Measurements from ENCODE around the gene ARID1A. TPM values are rescaled to one million over a fixed set of nuclear protein-coding genes. Genes with fewer than 3 reads are reported as not detected.
A peak's percentile ranks its signal among the peaks of the same experiment; 100 is the strongest.

Gene ARID1A
- total RNA-seq, 2 experiments from 2014 or later = 82.4 to 84.9 TPM

DNA sequence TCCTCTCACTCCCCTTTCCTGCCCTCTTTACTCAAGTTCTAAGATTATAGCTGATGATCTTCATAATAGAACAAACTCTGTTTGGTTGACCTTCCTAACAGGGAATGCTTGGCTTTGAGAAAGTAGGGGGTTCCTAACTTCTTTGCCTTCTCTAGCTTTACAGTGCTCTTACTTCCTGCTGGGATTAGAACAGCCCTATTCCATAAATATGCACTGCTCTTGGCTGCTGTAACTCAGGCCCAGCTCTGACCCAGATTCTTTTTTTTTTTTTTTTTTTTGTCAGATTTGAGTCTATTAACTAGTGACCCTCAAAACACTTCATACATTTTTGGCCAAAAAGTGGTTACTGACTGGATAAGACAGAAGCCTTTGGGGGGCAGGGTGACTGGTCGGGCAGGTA lies 52.5 kb downstream of the ARID1A start:
- ChIA-PET POLR2A (interaction anchor here (1.0 kb wide), 2 partner anchors 16 to 19 kb away, joined by 3 to 4 read pairs; no protein-coding TSS in a partner anchor), CTCF (interaction anchor here (2.6 to 7.2 kb wide), 2 partner anchors 40 to 57 kb away, joined by 6 to 70 read pairs; partner anchors contain the start of gene PIGV)
- Mint-ChIP-seq H3K9me3 (no peaks in the 10 kb centered on the region), H3K27ac (peak overlapping the region; percentile 74), H3K36me3 (ENCODE audit: low read depth) (peaks cover 71% of the 10 kb centered on the region), H3K27me3 (no peaks in the 10 kb centered on the region), H3K4me1 (ENCODE audit: low read depth) (peaks cover 84% of the 10 kb centered on the region), H3K4me3 (no peak overlapping the region)
- intact Hi-C loops (cut with micrococcal nuclease) = no loop called here
- ATAC-seq (no peak), DNase-seq (no peak)
- TF ChIP-seq, protein P1, sequence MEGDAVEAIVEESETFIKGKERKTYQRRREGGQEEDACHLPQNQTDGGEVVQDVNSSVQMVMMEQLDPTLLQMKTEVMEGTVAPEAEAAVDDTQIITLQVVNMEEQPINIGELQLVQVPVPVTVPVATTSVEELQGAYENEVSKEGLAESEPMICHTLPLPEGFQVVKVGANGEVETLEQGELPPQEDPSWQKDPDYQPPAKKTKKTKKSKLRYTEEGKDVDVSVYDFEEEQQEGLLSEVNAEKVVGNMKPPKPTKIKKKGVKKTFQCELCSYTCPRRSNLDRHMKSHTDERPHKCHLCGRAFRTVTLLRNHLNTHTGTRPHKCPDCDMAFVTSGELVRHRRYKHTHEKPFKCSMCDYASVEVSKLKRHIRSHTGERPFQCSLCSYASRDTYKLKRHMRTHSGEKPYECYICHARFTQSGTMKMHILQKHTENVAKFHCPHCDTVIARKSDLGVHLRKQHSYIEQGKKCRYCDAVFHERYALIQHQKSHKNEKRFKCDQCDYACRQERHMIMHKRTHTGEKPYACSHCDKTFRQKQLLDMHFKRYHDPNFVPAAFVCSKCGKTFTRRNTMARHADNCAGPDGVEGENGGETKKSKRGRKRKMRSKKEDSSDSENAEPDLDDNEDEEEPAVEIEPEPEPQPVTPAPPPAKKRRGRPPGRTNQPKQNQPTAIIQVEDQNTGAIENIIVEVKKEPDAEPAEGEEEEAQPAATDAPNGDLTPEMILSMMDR (IDR thresholded peaks at IDR 0.05) = no peak

DNA sequence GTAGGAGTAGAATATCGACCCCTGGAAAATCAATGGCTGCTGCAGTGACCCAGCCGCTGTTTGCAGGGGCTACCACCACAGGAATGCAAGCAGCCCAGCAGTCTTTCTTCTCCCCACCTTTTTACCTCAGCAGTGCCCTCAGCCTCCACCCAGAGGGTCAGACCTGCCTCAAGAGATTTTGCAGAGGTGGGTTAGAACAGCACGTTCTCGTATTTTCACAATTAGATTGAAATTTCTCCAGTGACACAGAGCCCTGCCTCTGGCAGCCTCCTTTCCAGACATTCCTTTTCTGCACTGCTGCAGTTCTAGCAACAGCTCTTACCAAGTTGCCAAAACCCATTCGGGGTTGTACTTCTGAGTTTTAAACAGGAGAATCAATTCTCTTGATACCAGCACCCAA lies 53.6 kb downstream of the ARID1A start:
- no peaks in the 10 kb centered on the region for H3K27me3 Mint-ChIP-seq
- ATAC-seq = no peak
- H3K4me3 Mint-ChIP-seq = no peak overlapping the region
- peaks cover 74% of the 10 kb centered on the region for H3K36me3 Mint-ChIP-seq (ENCODE audit: low read depth)
- ChIA-PET POLR2A (interaction anchor here (1.0 kb wide), 1 partner anchor 20 kb away, joined by 3 read pairs; no protein-coding TSS in a partner anchor), CTCF (interaction anchor here (0.7 to 0.9 kb wide), 2 partner anchors 25 to 47 kb away, joined by 3 read pairs; no protein-coding TSS in a partner anchor)
- H3K4me1 Mint-ChIP-seq (ENCODE audit: low read depth) = peaks cover 78% of the 10 kb centered on the region
- TF ChIP-seq, protein P1 (IDR thresholded peaks at IDR 0.05) = no peak
- H3K9me3 Mint-ChIP-seq = no peaks in the 10 kb centered on the region
- peak overlapping the region; percentile 21 for H3K27ac Mint-ChIP-seq
- intact Hi-C loops (cut with micrococcal nuclease) = no loop called here
- DNase-seq = no peak

DNA sequence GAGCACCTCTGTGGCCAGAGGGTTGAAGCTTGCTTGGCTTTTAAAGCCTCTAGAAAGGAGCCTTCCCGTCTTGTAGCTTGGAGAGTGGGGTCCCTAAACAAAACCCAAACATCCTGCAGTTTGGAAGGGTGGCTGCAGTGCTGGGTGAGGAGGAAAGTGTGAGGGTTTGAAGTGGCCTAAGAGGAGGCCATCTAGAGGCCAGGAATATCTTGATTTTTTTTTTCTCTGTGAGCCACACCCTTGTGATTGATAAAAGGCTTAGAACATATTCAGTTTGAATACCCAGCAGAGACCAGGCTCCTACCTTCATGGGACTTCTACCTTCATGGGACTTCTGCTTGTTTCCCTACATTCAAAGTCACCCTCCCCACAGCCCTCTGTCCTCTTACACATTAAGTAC lies 54.6 kb downstream of the ARID1A start:
- ChIA-PET CTCF (no interaction called here), POLR2A (no interaction called here)
- H3K4me1 Mint-ChIP-seq (ENCODE audit: low read depth) = peaks cover 72% of the 10 kb centered on the region
- no peak overlapping the region for H3K4me3 Mint-ChIP-seq
- TF ChIP-seq, protein P1 (IDR thresholded peaks at IDR 0.05) = no peak
- DNase-seq (no peak), ATAC-seq (no peak)
- H3K9me3 Mint-ChIP-seq = no peaks in the 10 kb centered on the region
- no peaks in the 10 kb centered on the region for H3K27me3 Mint-ChIP-seq
- H3K36me3 Mint-ChIP-seq (ENCODE audit: low read depth) = peaks cover 74% of the 10 kb centered on the region
- H3K27ac Mint-ChIP-seq = peak overlapping the region; percentile 74
- intact Hi-C loops (cut with micrococcal nuclease) = no loop called here

DNA sequence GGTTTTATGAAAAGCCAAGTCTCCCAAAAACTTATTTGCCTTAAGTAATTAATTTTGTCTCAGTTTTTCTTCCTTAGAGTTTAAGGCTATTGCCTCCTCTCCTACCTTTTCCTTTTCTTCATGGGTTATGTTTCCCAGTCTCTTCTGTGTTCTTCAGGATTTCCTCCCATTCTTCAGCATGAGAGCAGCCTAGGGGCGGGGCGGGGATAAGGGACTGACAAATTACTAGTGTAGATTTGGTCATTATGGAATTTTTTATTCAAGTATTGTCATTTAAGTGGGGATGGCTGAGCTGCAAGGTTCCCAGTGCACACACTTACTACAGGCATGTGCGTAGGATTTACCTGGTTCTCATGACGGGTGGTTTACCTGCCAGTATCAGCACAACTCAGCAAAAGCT lies 56.7 kb downstream of the ARID1A start:
- CTCF ChIA-PET = no interaction called here
- Mint-ChIP-seq H3K27ac (peak overlapping the region; percentile 56), H3K27me3 (no peaks in the 10 kb centered on the region), H3K9me3 (no peaks in the 10 kb centered on the region), H3K36me3 (ENCODE audit: low read depth) (peaks cover 58% of the 10 kb centered on the region), H3K4me1 (ENCODE audit: low read depth) (peaks cover 61% of the 10 kb centered on the region), H3K4me3 (no peak overlapping the region)
- ATAC-seq (no peak), DNase-seq (no peak)
- POLR2A ChIA-PET = no interaction called here
- intact Hi-C loops (cut with micrococcal nuclease) = no loop called here
- TF ChIP-seq, protein P1 (IDR thresholded peaks at IDR 0.05) = no peak

DNA sequence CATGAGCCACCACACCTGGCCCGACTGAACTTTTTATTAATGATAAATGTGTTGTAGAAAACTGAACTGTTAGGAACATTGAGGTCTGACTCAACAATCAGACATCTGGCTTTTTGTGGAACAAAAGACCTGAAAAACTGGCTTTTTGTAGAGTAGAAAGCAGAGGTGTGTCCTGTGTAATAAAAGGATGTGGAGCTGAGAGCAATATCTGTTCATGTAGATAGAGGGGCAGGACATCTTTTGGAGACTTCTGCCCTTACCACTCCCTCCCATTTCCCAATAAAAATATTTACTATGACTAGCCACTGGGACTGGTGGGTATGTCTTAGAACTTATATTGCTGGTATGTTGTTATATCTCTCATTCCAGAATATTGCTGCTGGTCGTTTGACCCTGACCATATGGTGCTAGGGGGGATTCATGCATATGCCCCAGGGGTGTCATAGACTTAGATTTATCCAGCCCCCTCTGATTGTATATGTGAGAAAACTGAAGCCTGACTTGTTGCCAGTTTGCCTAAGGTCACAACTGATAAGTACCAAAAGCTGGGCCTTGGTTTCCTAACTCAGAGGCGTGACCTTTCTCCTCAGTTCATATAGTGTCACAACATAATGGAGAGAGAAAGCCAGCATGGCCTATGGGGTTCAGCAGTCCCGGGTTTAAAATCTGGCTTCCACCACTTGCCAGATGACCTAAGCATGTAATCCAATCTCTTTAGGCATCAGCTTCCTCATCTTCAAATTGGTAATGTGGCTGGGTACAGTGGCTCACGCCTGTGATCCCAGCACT lies 58.5 kb downstream of the ARID1A start:
- no peak for ATAC-seq
- no peak for DNase-seq
- POLR2A ChIA-PET = interaction anchor here (0.6 to 2.1 kb wide), 4 partner anchors 10 to 168 kb away, joined by 3 to 6 read pairs (median 3); partner anchors contain the start of gene NUDC
- H3K4me3 Mint-ChIP-seq = no peak overlapping the region
- H3K36me3 Mint-ChIP-seq (ENCODE audit: low read depth) = peaks cover 56% of the 10 kb centered on the region
- H3K4me1 Mint-ChIP-seq (ENCODE audit: low read depth) = peaks cover 61% of the 10 kb centered on the region
- H3K27me3 Mint-ChIP-seq = no peaks in the 10 kb centered on the region
- CTCF ChIA-PET = no interaction called here
- H3K27ac Mint-ChIP-seq = peak overlapping the region; percentile 63
- TF ChIP-seq, protein P1 (IDR thresholded peaks at IDR 0.05) = no peak
- intact Hi-C loops (cut with micrococcal nuclease) = no loop called here
- H3K9me3 Mint-ChIP-seq = no peaks in the 10 kb centered on the region
